ENCODE measurements around the gene ENO1.
"Not testable (repeated sequence)": the region's sequence is repeated elsewhere in the genome, so short reads cannot be mapped to it uniquely, and the experiment has no call there.

The ENO1 gene

DNA sequence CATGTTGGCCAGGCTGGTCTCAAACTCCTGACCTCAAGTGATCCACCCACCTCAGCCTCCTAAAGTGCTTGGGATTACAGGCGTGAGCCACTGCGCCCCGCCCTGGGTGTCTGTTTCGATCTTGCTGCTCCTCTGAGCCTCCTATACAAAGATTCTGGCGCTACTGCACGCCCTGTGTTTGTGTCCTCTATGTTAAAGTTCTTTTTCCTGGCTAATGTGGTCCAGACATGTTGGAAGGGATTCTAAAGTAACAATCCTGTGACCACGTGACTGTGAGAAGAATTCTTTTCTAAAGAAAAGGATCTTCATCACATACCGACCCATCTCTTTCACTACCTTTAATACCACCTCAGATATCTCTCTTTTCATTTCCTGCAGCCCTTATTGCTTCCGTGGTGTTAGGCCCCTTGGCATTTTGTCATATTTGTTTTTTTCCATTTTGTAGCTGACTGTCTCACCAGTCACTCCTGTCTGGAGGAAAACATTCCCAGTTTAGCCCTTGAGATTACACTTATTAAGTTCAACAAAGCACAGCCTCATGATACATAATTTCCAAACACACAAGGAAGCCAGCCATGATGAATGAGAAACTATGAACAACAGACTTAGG lies 27.2 kb upstream of the ENO1 start:
- TF ChIP-seq, protein P1, sequence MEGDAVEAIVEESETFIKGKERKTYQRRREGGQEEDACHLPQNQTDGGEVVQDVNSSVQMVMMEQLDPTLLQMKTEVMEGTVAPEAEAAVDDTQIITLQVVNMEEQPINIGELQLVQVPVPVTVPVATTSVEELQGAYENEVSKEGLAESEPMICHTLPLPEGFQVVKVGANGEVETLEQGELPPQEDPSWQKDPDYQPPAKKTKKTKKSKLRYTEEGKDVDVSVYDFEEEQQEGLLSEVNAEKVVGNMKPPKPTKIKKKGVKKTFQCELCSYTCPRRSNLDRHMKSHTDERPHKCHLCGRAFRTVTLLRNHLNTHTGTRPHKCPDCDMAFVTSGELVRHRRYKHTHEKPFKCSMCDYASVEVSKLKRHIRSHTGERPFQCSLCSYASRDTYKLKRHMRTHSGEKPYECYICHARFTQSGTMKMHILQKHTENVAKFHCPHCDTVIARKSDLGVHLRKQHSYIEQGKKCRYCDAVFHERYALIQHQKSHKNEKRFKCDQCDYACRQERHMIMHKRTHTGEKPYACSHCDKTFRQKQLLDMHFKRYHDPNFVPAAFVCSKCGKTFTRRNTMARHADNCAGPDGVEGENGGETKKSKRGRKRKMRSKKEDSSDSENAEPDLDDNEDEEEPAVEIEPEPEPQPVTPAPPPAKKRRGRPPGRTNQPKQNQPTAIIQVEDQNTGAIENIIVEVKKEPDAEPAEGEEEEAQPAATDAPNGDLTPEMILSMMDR (IDR thresholded peaks at IDR 0.05; ENCODE audit: insufficient read depth, low read depth, low read length, missing control alignments), result no peak
- DNase-seq (ENCODE audit: low read depth), result no peak
- no peak overlapping the region for H3K4me3 ChIP-seq (ENCODE audit: low read depth, low read length)

DNA sequence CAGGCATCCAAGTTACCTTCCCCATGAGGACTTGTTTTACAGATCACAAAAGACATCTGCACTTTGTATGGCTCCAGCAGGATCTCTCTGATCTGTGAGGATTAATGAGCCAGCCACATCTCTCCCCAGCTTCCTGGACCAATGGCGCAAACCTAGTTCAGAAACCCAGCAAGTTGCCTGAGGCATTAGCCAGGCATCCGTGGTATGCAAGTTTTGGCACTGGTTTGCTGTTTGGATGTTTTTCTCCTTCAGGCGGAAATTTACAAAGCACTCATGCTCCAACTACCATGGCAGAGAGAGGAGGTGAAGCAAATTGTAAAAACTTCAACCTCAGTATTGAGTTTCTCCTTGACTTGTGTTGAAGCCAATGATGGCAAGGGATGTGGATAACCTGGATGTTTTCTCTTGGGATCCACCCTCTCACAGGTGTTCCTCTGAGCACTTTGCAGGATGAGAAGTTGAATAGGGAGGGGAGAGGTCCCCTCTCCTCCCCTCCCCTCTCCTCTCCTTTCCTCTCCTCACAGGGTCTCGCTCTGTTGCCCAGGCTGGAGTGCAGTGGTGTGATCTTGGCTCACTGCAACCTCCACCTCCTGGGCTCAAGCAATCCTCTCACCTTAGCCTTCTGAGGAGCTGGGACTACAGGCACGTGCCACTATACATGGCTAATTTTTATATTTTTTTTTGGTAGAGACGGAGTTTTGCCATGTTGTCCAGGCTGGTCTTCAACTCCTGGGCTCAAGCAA lies 25.6 kb upstream of the ENO1 start:
- H3K4me3 ChIP-seq (ENCODE audit: low read depth, low read length), result no peak overlapping the region
- no peak for DNase-seq (ENCODE audit: low read depth)
- TF ChIP-seq, protein P1 (IDR thresholded peaks at IDR 0.05; ENCODE audit: insufficient read depth, low read depth, low read length, missing control alignments), result no peak

DNA sequence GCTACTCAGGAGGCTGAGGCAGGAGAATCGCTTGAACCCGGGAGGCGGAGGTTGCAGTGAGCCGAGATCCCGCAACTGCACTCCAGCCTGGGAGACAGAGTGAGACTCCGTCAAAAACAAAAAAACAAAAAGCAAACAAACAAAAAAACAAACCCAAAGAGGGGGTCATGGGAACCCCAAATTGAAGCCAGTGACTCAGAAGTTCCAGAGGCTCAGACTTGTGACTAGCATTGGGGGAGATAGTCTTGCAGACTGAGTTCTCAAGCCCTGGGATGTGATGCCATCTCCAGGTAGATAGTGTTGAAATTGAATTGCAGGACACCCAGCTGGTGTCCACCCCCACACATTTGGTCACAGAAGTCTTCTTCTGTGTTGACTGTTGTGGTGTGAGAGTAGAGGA lies 24.9 kb upstream of the ENO1 start:
- TF ChIP-seq, protein P1 (IDR thresholded peaks at IDR 0.05; ENCODE audit: insufficient read depth, low read depth, low read length, missing control alignments), result no peak
- no peak for DNase-seq (ENCODE audit: low read depth)
- H3K4me3 ChIP-seq (ENCODE audit: low read depth, low read length), result no peak overlapping the region

DNA sequence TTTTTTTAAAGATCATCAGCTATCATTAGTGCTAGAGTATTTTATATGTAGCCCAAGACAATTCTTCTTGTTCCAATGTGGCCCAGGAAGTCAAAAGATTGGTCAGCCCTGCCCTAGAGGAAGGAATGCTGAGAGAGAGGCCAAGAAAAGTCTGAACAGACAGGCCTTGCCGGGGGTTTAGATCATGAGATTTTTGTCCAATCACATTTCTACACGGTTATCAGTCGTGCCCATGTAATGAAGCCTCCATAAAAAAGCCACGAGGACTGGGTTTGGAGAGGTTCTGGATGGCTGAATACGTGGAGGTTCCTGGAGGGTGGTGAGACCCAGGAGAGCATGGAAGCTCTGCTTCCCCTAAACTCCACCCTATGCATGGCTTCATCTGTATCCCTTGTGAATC lies 24.3 kb upstream of the ENO1 start:
- no peak for DNase-seq (ENCODE audit: low read depth)
- no peak overlapping the region for H3K4me3 ChIP-seq (ENCODE audit: low read depth, low read length)
- TF ChIP-seq, protein P1 (IDR thresholded peaks at IDR 0.05; ENCODE audit: insufficient read depth, low read depth, low read length, missing control alignments), result no peak

DNA sequence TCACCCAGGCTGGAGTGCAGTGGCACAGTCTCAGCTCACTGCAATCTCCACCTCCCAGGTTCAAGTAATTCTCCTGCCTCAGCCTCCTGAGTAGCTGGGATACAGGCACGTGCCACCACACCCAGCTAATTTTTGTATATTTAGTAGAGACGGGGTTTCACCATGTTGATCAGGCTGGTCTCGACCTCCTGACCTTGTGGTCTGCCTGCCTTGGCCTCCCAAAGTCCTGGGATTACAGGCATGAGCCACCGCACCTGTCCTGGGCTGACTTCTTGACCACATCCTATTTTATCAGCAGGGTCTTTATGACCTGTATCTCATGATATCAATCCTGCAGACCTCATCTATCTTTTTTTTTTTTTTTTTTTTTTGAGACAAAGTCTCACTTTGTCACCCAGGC lies 22.2 kb upstream of the ENO1 start:
- H3K4me3 ChIP-seq (ENCODE audit: low read depth, low read length); DNase-seq (ENCODE audit: low read depth): not testable (repeated sequence)

DNA sequence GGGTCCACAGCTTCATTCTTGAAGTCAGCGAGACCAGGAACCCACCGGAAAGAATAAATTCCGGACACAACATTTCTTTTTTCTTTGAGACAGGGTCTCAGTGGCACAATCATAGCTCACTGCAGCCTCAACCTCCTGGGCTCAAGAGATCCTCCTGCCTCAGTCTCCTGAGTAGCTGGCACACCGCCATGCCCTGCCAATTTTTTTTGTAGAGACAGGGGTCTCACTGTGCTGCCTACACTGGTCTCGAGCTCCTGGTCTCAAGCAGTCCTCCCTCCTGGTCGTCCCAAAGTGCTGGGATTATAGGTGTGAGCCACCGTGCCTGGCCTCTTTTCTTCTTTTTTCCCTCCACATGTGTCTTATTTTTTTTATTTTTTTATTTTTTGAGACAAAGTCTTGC lies 20.6 kb upstream of the ENO1 start:
- TF ChIP-seq, protein P1 (IDR thresholded peaks at IDR 0.05; ENCODE audit: insufficient read depth, low read depth, low read length, missing control alignments), result no peak
- no peak overlapping the region for H3K4me3 ChIP-seq (ENCODE audit: low read depth, low read length)
- no peak for DNase-seq (ENCODE audit: low read depth)

DNA sequence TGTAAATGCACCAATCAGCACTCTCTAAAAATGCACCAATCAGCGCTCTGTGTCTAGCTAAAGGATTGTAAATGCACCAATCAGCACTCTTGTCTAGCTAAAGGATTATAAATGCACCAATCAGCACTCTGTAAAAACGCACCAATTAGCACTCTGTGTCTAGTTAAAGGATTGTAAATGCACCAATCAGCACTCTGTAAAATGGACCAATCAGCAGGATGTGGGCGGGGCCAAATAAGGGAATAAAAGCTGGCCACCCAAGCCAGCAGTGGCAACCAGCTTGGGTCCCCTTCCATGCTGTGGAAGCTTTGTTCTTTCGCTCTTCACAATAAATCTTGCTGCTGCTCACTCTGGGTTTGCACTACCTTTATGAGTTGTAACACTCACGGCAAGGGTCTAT lies 19.9 kb upstream of the ENO1 start:
- not testable (repeated sequence) for DNase-seq (ENCODE audit: low read depth); H3K4me3 ChIP-seq (ENCODE audit: low read depth, low read length)

DNA sequence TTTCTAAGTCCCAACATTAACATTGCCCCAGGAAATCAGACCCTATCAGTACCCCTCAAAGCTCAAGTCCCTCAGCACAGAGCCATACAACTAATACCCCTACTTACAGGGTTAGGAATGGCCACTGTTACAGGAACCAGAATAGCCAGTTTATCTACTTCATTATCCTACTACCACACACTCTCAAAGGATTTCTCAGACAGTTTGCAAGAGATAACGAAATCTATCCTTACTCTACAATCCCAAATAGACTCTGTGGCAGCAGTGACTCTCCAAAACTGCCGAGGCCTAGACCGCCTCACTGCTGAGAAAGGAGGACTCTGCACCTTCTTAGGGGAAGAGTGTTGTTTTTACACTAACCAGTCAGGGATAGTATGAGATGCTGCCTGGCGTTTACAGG lies 19.0 kb upstream of the ENO1 start:
- not testable (repeated sequence) for H3K4me3 ChIP-seq (ENCODE audit: low read depth, low read length); DNase-seq (ENCODE audit: low read depth)

DNA sequence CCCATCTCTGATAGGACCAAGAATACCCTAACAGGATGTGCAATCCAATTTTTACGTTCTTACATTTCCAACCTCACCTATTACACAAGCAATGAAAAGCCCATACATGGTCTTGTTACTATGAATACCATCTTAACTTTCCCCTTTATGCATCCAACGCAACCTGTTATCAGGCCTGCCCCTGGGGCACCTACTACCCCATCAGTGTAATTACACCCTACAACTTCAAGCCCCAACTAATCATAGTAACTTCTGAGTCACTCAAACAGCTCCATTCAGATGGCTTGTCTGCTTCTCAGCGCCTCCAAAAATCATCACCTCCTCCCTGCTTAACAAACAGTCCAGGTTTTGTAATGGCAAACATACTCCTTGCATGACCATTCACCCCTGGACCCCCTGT lies 18.3 kb upstream of the ENO1 start:
- DNase-seq (ENCODE audit: low read depth); H3K4me3 ChIP-seq (ENCODE audit: low read depth, low read length): not testable (repeated sequence)

Measured in GM12865 (cell line).